ENCODE results near the gene GPAT3.
A peak's percentile ranks its signal among the peaks of the same experiment; 100 is the strongest.
"Not testable (repeated sequence)": the region's sequence is repeated elsewhere in the genome, so short reads cannot be mapped to it uniquely, and the experiment has no call there.

Gene GPAT3

GRCh38 chr4:83535520-83536361, at the start of gene GPAT3:
TSS of gene GPAT3 (plus strand) at chr4:83536108. CDS start at chr4:83536623, 515 bp downstream.
- peak in 1 of 2 experiments; percentile 34 for DNase-seq

GRCh38 chr4:83486457-83487129, 49.3 kb upstream of the GPAT3 start:
- DNase-seq: no peak

DNA sequence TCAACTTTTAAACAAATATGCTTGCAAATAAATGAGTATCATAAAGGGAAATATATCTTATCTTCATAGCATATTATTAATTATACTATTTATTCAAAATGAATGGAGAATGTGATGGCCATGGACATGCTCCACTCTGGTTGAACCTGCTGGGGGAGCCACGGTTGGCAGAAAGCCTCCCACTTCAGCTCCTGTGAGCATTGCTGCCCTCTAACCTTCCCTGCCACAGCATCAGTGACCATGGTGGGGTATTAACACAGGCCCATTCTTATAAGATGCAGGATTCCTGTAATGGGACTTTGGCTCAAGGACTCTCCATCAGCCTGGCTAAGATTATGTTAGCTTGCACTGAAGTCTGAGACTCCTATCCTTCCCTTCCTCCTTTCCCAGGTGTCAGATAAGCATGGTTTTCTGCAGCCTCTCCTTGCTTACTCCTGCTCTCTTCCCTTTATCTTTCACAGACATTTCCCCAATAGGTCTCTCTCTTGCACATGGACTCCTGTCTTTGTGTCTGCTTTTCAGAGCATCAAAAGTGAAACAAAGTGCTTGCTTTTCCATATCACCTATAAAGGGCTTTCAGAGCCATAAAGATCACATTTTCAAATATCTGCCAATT, 46.1 kb upstream of the GPAT3 start:
- no peak for DNase-seq

- DNase-seq: peak in 1 of 2 experiments; percentile 0
These were observed 44.9 kb upstream of the GPAT3 start for GRCh38 chr4:83490876-83491450.

GRCh38 chr4:83496085-83496917, 39.6 kb upstream of the GPAT3 start:
- DNase-seq: not testable (repeated sequence)

DNA sequence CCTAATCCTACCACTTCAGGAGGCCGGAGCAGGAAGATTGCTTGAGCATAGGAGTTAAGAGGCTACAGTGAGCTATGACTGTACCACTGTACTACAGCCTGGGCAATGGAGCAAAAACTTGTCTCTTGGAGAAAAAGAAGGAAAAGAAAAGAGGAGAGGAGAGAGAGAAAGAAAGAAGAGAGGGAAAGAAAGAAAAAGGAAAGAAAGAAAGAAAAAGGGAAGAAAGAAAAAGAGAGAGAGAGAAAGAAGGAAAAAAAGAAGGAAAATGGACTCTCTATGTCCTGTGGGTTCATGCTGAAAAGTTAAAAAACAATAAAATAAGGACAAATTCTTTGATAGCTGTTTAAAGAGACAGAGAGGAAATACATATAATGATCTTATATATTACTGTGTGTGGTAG, 37.7 kb upstream of the GPAT3 start:
- DNase-seq: no peak

DNA sequence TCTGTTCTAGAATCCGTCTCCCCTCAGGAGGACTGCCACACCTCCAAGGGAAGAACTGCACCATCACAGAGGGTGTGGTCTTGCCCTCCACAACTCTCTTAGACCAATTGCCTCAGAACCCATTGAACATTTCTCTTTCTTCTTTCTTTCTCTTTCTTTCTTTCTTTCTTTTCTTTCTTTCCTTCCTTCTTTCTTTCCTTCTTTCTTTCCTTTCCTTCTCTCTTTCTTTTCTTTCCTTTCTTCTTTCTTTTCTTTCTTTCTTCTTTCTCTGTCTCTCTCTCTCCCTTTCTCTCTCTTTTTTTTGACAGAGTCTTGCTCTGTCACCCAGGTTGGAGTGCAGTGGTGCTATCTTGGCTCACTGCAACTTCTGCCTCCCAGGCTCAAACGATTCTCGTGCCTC, 34.2 kb upstream of the GPAT3 start:
- not testable (repeated sequence) for DNase-seq

GRCh38 chr4:83503974-83504373, 31.9 kb upstream of the GPAT3 start:
- no peak for DNase-seq

DNA sequence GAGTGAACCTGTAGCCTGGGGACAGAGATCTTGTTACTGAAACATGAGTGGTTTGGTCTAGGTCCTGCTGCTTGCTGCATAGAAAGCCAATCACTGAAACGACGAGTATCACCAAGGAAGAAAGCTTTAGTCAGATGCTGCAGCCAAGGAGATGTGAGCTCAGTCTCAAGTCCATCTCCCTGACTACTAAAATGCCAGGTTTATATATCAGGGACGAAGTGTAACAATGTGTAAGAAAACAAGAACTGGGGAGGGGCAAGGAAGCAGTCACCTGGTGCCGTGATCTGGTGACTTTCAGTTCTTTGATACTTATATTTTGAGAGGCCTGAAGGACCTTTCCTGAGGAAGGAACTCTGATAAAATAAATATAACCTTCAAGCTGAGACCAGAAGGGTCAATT, 31.4 kb upstream of the GPAT3 start:
- no peak for DNase-seq

DNA sequence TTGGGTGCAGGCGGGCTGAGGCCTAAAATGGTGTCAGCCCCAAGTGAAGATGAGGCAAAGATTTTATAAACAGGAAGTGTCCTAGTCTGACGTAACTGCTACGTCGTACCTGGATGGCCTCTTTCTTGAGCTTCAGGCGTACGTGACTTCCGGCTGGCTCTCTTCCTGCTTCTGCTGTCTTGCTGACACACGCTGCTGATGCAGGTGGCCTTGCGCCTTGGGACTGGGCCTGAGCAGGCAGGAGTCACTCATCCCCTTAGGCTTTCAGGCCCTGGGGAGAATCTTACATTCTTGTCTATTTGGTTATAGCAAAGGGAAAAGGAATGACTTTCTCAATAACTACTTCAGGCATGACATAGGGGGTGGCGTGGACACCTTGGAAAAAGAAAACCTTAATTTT, 30.9 kb upstream of the GPAT3 start:
- DNase-seq: no peak

GRCh38 chr4:83509156-83509585, 26.7 kb upstream of the GPAT3 start:
- peak in 1 of 2 experiments; percentile 22 for DNase-seq

GRCh38 chr4:83510442-83510841, 25.5 kb upstream of the GPAT3 start:
- no peak for DNase-seq

- DNase-seq: no peak
These were observed 19.7 kb upstream of the GPAT3 start for GRCh38 chr4:83516042-83516772.

GRCh38 chr4:83522239-83522638, 13.7 kb upstream of the GPAT3 start:
- no peak for DNase-seq

DNA sequence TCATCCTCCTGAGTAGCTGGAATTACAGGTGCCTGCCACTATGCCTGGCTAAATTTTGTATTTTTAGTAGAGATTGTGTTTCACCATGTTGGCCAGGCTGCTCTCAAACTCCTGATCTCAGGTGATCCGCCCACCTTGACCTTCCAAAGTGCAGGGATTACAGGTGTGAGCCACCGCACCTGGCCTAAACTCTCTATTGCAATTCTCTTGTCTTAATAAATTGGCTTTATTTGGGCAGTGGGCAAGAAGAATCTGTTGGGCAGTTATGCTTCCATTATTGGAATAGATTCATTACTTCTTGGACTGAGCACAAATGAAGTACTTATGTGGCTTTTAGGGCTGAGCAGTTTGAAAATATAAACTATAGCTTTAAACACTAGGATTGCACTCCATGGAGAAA, 8.2 kb upstream of the GPAT3 start:
- DNase-seq: no peak

GRCh38 chr4:83536362-83537272, 709 bp downstream of the GPAT3 start:
- DNase-seq: no peak

GRCh38 chr4:83542225-83542624, 6.3 kb downstream of the GPAT3 start:
- no peak for DNase-seq

DNA sequence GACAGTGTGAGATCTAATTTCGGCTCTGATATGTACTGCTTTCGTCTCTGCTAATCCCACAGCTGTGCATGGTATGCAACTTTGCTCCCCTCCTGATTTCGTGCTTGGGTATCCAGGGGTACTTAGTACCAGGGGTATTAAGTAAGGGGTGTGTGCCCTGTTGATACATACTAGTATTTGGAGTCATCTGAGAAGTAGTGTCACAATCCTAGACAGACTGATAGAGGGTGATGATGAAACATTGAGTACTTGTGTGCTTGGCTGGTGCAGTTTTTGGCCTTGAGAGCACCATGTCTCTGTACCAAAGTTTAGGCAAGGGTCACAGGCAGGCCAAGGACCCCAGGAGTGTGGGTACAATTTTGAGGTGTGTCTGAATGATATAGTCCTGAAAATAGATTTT, 10.9 kb downstream of the GPAT3 start:
- no peak for DNase-seq

DNA sequence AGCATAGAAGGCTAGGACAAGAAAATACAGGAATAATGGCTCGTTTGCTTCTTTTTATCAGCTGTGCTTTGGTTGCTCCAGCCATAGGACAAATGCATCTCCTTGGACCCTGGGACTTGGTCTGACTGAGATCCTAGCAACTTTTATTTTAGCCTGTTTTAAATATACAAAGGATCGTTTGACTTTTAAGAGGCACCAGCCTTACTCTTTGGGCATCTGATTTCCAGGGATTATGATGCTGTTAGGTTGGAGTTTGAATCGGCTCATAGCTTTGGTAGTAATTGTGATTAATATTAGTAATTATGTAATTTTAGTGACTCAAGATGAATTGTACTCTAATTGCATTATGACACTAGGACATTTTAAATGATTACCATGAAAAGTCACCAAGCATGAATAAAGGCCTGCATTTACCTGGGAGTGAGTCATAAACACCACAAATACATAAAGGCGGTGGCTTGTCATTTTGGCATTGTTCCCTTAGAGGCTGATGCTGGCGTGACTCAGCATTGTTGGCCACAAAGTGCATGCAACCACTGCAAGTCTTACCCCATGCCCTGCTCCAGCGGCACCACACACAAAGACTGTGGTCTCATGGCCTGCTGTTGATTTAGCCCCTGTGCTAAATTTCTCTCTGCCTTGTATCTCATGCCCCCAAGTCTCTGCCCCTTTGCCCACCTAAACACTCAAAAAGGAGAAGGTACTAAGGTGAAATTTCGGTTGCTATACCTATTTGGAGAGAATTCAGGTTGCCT, 12.4 kb downstream of the GPAT3 start:
- no peak for DNase-seq

DNA sequence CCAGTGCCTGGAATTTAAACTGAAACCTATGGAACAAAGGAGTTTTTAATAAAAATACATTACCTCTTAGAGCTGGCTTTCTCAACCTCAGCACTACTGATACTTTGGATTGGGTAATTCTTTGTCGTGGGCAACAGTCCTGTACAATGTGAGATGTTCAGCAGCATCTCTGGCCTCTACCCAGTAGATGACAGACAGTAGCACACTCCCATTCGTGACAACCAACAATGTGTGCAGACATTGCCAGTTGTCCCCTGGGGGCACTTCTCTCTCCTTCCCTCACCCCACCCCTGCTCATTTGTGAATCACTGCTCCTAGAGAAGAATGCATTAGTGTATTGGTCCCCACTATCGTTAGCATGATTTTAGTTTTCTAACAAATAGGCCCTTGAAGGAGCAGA, 16.2 kb downstream of the GPAT3 start:
- DNase-seq: no peak

Data from NCI-H524 (cell line).